Measurements from ENCODE around the gene STEAP2. TPM values are rescaled to one million over a fixed set of nuclear protein-coding genes. Genes with fewer than 3 reads are reported as not detected.

STEAP2 gene
- total RNA-seq, 1 donor from 2014 or later, result 2.1 TPM

GRCh38 chr7:90274161-90274560 is 62.6 kb downstream of the STEAP2 start:
- no peak for TF ChIP-seq CTCF (conservative IDR thresholded peaks at IDR 0.05; ENCODE audit: low read depth, low read length)
- no peak for DNase-seq (ENCODE audit: low read depth)
- no peak overlapping the region for H3K4me3 ChIP-seq (ENCODE audit: low read depth, low read length)

DNA sequence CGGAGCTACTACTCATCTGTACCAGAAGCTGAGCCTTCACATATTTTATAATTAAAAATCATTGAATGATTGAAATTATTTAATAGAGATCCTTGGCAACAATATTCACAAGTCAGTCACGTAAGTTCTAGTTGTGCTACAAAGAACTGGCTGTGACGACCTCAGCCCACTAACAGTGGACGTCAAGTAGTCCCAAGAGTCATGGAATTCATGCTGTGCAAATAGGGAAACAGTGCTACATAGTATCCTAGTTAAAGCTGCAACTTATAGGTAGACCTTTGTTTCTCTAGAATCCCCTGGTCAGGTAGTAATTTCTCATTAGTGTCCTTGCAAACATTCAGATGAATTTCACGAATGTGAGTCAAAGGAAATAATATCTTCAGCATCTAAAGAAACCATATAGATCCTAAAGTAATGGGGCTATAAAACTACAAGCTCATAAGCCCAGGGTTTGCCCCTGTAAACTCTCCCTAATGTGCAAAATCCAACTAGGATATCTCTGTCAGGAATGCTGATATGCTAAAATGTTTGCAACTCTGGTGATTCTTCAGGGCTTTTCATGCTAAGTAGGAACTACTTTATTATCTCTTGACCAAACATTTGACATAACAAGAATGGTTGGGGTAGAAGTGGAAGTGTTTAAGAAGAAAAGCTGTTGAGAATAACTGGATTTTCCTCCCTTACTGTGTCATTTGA is 64.6 kb downstream of the STEAP2 start:
- DNase-seq (ENCODE audit: low read depth), result no peak
- H3K4me3 ChIP-seq (ENCODE audit: low read depth, low read length), result no peak overlapping the region
- no peak for TF ChIP-seq CTCF (conservative IDR thresholded peaks at IDR 0.05; ENCODE audit: low read depth, low read length)

Other genes with a start within 250 kb of the STEAP2 start
- gene STEAP1, start 57.3 kb upstream of the STEAP2 start, total RNA-seq, result 3.4 and 8.0 TPM in 2 replicates
- 0.29 and 0.51 TPM in 2 replicates for gene CFAP69, start 33.4 kb downstream of the STEAP2 start, total RNA-seq
- gene FAM237B, start 109.6 kb downstream of the STEAP2 start, total RNA-seq, result not detected in 2 replicates
- 10.5 and 20.8 TPM in 2 replicates for gene GTPBP10, start 135.0 kb downstream of the STEAP2 start, total RNA-seq
- gene CLDN12, start 191.7 kb downstream of the STEAP2 start, total RNA-seq, result 25.2 and 53.3 TPM in 2 replicates

Measured in epithelial cell of proximal tubule (primary cell).